Glomerular endothelial cell (primary cell): ENCODE measurements around the gene SHPK. TPM values are rescaled to one million over a fixed set of nuclear protein-coding genes. Genes with fewer than 3 reads are reported as not detected.
"Not testable (repeated sequence)": the region's sequence is repeated elsewhere in the genome, so short reads cannot be mapped to it uniquely, and the experiment has no call there.

Source experiments
- DNase-seq: peaks from one replicate; pipeline ENCODE4 v3.0.0-alpha.2; 2011; ENCODE audit warnings: low read depth, low spot score; ENCODE audit errors: extremely low read depth
- total RNA-seq: library from RNA; depleted of rRNA; stranded (reverse); fragments of >200 nt; gene quantifications from 2 replicates; pipeline ENCODE4 v1.2.3, GENCODE V29; 2015

The SHPK gene
- total RNA-seq, 1 donor from 2014 or later = 14.5 TPM

DNA sequence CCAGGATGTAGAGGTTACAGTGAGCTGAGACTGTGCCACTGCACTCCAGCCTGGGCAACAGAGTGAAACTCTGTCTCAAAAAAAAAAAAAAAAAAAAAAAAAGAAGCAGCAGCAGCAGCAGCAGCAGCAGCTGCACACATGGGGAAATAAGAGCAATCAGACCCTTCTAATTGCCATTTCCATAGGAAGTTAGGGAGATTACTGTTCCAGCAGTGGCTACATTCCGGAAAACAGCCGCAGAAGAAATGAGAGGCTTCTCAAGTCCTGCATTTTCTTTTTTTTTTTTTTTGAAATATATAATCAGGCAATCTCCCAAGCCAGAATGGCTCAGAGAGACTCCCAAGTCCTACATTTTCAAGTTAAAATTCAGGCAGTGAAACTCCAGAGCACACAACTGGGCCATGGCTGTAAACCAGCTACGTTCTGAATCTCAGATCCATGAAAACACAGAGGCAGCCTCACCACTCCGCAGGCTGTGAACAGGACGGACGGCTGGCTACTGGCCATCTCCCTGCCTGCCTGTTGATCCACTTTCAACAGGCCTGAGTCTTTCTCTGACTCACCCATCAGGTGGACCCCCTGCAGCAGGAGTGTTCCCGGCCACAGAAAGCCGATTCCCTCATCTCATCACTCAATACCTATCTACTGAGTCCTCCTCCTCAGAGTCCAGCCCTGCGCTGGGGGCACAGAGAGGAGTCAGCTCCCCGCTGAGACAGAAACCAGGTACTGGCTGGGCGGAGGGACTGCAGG lies 41.8 kb downstream of the SHPK start:
- no peak for DNase-seq

DNA sequence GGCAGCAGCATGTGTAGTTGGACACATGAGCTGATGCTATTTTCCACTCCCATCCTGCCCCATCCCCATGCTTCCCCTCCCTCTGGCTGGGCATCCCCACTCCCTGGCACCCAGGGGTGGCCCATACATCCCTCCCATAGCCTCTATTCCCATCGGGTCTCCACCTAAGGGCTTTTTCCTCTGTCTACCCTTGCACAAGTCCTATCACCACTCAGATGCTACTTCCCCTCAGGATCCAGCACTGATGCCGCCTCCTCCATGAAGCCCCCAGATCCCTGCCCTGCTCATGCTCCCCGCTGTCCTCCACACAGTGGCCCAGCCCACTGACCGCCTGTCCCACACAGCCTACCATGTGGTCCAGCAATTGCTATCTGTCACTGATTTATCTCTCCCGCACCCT lies 42.7 kb downstream of the SHPK start:
- DNase-seq = no peak

DNA sequence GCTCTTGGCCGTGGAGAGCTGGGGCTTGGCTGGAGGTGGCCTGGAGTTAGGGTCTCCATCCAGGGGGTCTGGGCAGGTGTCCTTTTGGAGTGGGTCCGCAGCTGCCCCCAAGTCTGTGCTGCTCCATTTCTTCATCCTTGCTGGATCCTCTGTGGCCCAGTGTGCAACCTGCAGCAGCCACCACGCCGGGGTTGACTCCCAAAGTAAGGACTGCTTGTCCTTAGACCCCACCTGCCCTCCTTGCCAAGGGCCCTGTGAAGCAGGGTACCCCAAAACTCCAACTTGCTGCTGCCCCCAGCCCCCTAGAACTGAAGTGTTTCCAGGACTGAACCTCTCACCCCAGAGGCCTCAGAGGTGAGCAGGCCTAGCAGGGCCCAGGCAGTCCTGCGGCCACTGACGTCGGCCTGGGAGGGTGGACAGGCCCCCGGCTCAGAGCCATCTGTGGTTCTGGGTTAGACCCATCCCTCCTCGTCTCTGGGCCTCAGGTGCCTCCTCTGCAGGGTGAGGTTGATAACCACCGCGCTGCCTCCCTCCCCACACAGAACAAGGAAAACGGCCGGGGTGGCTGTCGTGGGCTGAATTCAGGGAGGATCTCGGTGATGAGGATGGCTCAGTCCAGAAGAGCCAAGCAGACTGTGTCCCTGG lies 43.7 kb downstream of the SHPK start:
- no peak for DNase-seq

DNA sequence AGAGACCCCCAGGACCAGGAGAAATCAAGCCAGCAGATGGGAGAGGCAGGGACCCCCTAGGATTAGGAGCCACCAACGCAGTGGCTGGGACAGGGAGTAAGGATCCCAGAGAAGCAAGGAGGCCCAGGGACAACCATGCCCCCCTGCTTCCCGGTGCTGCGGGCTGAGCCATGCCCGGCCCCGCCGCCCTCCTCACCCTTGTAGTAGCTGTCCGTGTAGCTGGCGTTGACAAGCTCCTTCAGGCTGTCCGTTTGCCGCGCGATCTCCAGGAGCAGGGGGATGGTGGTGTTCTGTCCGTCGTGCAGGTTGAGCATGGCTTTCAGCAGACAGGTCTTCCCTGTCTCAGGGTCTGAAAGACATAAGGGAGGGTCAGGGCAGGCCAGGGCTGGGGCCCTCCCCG lies 45.3 kb downstream of the SHPK start:
- no peak for DNase-seq

DNA sequence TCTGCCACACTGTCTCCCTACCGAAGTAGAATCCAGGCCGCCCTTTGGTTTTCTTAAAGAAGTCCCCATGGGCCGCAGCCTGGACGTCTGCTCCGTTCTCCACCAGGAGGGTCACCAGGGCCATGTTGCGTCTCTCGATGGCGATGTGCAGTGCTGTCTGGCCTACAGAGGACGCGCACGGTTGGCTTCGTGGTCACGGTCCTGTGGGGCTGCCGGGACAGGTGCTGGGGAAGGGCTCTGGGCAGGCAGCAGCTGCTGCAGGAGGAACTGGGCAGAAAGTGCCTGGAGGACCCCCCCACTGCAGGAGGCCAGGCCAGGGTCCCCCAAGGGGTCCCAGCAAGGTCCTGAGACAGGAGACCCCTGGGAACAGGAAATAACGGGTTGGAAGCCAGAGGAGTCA lies 45.8 kb downstream of the SHPK start:
- no peak for DNase-seq

DNA sequence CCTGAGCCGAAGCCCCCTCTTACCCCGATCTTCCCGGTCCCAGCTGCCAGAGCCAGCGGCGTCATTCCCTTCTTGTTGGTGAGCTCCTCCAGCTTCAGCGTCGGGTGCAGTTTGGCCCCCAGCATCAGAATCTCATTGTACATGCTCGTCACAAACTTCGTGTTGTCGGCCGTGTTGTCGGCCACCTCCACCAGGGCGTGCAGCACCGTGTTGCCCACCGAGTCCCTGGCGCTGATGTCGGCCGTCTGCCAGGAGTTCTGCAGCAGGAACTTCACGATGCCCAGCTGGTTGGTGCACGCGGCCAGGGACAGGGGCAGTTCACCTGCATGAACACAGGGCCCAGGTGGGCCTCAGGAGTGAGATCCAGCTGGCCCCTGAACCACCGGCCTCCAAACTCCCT lies 46.3 kb downstream of the SHPK start:
- DNase-seq = no peak

DNA sequence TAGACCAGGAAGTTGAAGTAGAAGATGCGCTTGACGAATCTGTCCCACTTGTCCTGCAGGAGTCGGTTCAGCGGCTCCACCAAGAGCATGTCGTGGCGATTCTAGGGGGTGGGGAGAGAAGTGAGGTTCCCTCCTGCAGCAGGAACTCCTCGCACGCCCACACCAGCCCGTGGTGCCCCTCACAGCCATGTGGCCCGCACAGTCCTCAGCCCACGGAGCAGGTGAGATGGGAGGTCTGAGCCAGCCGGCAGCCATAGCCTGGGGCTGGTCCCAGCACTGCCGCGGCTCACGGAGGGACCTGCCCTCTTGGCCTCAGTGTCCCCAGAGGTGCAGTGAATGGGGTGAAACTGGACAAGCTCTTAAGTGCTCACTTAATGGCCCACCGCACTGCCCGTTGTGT lies 50.2 kb downstream of the SHPK start:
- DNase-seq = no peak

DNA sequence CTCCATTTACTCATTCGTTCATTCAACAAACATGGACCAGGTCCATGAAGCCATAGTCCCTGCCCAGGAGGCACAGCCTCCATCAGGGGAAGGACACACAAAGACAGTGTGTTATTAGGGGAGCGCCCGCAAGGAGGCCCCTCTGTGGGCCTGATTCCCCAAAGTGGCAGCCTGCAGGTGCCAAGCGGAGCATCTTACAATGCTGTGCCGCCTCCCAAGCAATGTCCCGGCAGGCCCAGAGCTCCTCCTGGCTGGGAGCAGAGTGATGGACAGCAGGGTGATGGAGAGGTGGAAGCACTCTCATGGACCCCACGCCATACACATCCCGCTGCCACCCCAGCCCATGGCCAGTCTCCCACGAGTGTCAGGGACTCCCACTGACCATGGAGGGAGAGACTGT lies 52.6 kb downstream of the SHPK start:
- no peak for DNase-seq

DNA sequence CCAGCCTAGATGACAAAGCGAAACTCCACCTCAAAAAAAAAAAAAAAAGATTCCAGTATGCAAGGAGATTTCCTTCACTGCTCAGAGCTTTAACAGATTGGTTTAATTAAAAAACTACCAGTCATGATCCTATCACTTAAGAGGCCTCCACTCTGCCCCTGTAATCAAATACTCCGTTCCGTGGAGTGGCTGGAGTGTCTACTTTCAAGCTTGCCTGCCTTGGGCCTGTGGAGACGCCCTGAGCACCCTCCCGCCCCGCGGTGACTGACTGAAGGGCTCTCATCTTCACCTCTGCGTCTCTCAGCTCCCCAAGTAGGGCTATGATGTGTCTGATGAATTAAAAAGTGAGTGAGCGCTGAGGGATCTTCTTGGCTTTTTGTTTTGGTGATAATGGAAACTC lies 53.1 kb downstream of the SHPK start:
- no peak for DNase-seq

DNA sequence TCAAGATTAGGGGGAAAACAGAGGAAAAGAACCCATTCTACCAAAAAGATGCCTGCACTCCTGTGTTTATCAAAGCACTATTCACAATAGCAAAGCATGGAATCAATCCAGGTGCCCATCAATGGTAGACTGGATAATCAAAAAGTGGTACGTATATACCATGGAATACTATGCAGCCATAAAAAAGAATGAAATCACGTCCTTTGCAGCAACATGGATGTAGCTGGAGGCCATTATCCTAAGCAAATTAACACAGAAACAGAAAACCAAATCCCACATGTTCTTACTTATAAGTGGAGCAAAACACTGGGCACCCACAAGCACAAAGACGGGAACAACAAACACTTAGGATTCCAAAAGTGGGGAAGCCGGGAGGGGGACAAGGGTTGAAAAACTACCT lies 57.4 kb downstream of the SHPK start:
- DNase-seq = not testable (repeated sequence)

DNA sequence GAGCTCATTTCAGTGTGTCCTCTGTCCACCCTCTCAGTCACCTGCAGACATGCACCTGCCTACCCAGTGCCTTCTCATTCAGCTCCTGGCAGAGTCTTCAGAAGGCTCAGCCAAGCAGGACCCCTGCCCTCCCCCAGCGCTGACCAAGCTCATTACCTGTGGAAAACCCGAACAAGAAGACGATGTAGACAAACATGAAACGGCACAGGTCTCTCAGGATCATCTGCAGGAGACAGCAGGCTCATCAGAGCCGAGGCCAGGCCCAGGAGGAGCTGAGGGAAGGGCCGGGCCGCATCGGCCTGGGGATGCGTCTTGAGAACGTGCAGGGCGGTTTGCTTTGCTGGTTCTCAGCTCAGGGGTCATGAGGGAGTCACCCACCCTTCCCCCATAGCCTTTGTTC lies 59.1 kb downstream of the SHPK start:
- no peak for DNase-seq

DNA sequence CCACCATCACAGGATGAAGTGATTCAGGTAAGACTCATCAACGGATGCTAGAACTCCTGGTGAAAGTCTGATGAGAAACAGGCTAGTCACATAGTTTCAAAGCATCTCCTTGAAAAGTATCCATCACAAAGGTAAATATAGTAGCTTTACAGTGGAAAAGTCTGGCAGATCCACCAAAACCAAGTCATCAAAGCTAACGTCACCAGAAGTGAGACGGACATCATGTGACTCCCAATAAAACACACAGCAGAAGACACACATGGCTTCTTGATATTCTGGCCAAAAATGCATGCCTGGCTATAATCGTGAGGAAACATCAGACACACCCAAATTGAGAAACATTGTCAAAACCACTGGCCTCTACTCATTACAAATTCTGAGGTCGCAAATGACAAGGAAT lies 60.5 kb downstream of the SHPK start:
- no peak for DNase-seq

DNA sequence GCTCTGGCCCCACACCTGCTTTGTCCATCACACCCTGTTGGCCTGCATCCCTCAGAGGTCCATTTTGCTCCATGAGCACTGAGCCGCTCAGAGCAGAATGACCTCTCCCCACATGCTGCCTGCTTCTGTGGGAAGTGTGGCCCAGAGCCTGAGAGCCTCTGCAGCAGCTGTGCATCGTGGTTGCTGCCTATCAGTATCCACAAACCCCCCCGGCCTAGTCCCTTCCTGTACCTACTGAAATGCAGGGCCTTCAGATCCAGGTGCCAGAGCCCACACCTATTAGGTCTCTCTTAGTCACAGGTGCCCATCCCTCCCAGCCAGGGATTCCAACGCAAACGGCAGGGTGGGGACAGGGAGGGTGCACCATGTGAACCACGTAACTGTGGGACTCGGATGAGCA lies 61.8 kb downstream of the SHPK start:
- no peak for DNase-seq

DNA sequence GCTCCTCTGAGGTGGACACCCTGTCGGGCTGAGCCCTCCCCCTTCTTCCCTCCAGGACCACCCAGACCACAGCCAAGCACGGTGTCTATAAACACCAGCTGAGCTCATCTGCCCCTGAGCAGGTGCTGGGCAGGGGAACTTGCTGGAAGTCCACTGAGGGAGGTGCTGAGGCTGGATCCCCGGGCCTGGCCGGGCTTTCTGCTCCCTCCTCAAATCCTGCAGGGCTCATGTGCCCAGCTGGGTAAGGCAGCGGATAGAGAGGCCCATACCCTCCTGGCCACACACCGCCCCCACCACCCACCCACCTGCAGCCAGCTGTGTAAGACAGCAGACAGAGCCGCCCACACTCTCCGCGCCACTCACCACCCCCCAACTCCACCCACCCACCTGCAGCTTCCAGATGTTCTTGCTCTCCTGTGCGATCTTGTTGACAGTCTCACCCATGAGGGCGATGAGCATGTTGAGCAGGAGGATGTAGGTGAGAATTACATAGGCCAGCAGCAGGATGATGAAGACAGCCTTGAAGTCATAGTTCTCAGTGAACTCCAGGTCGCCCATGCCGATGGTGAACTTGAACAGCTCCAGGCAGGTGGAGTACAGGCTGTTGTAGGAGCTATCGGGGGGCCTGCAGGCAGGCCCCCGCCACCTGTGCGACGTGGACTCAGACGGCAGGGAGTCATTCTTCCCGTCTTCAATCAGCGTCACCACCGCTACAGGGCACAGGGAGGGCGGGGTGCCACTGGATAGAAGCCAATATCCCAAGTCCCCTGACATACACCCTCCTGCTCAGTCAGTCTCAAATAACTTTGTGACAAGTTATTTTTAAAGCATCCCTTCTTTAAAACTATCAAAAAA lies 62.6 kb downstream of the SHPK start:
- no peak for DNase-seq

DNA sequence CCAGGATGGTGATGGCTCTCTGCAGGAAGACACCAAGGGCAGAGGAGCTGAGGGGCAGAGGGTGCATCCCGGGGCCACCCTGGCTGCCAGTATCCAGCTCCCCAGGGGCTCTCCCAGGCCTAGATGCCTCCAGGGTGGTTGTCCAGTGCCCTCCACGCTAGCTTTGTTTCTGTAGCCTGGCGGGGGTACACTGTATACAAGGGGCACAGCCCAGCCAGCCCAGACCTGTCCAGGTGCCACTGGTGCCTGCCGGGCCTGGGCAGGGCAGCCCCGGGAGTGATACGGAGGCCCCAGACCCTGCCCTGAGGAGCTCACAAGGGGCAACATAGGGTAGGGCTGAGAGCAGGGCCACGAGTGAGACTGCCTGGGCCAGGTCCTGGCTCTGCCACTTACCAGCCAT lies 63.8 kb downstream of the SHPK start:
- DNase-seq = no peak

DNA sequence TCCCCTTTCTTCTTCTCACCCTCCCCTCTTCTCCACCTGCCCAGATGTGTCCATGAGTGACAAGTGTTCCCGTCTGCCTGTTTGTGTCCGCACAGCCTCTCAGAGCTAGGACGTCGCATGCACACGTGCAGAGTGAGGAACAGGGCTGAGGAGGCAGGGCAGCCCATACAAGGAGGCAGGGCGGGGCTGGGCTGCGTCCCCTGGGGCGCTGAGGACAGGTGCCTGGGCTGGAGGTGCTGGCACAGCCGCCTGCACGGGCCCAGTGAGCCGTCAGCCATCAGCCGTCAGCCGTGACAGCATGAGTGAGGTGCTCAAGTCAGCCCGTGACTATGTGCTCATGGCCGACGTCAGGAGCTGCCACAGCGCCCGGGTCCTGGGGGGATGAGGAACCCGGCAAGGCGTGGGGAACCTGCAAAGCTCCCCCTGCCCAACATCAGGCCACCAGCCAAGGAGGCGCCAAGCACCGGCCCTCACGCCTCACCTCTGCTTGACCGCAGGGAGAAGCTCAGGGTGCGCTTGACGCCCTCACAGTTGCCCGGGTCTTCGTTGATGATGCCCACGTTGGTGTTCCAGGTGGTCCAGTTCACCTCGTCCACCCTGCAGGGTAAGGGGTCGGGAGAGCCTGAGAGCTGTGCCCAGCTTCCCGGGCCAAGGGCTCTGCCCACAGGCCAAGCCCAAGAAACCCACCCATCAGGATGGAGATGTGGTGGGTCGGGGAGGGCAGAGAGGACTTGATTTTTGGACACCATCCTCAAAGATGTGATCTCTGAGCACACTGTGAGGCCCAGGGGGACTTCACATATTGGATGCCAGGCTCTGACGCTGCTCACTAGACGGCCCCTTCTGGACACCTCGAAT lies 64.8 kb downstream of the SHPK start:
- DNase-seq = no peak

DNA sequence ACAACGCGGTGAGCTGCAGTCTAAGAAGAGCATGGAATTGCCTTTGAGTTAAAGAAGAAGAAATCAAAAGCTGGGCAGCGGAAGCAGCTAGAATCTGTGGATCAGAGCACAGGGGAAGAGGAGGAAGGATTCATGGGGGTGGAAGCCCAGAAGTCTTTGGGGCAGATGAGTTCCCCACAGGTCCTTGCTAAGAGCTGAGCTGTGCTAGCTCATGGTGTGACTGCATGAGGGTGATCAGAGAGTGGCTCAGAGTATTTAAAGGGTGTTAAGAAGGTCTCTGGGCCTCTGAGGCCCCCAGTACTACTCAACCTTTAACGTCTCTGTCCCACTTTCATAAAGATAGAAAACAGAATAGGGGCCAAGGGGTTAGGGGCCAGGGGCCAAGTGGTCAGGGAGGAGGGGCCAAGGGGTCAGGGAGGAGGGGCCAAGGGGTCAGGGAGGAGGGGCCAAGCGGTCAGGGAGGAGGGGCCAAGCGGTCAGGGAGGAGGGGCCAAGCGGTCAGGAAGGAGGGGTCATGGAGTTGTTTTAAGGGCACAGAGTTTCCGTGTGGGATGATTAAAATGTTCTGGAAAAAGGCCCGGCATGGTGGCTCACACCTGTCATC lies 66.4 kb downstream of the SHPK start:
- no peak for DNase-seq

DNA sequence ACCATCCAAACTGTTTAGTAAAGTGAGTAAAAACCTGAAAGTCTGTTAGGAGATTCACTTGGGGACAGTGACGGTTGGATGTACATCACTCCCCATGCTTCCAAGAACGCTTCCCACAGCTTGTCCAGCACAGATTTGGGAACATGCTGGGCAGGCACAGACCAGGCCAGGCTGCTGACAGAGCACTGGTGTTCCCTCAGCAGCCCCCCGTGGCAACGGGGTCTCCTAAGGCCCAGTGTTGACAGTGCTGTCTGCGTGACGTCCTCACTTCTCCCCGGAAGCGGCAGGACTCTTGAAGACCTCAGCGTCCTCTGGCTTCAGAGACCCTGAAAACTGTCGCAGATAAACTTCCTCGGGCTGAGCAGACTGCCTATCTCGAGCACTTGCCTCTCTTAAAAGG lies 69.5 kb downstream of the SHPK start:
- DNase-seq = no peak

DNA sequence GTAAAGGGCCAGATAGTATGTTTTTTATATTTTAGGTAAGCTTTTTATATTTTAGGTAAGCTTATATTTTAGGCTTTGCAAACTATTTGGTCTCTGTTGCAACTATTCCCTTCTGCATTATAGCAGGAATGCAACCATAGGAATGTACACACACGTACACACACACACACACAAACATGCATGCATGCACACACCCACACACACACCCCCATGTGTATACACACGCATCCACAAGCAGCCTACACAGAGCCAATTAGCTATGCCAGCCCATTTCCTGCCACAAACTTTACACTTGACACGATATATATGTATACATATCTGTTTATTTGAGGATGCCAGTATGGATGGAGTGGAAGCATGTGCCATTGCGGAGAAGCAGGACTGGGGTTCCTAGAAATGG lies 70.9 kb downstream of the SHPK start:
- no peak for DNase-seq

DNA sequence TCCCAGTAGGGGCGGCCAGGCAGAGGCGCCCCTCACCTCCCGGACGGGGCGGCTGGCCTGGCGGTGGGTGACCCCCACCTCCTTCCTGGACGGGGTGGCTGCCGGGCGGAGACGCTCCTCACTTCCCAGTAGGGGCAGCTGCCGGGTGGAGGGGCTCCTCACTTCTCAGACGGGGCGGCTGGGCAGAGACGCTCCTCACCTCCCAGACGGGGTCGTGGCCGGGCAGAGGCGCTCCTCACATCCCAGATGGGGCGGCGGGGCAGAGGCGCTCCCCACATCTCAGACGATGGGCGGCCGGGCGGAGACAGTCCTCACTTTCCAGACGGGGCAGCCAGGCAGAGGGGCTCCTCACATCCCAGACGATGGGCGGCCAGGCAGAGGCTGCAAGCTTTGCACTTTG lies 71.8 kb downstream of the SHPK start:
- not testable (repeated sequence) for DNase-seq

DNA sequence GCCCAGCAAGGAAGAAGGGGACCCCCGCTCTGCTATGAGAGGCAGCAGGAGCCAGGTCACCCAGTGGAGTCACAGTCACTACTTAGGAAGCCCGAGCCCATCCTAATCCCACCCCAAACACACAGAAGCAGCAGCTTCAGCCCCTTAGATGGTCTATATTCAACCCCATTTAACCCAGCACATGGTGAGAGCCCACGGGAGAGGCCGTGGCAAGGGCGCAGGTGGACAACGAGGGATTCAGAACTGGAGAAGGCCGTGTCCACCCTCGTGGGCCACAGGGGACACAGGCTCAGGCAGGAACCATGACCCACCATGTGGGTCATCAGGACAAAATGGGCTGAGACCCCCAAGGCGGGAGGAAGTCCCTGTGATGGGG lies 76.8 kb downstream of the SHPK start:
- no peak for DNase-seq
